NOMO-1 treated with DMSO at 0.1 percent for 48 hours (cell line): ENCODE results near the gene PCGF2.

Experiments used
- DNase-seq: peaks from one replicate; lab custom pipeline; 2025; ENCODE audit not compliant: unreplicated experiment; lab: John Stamatoyannopoulos, UW

PCGF2 gene

DNA sequence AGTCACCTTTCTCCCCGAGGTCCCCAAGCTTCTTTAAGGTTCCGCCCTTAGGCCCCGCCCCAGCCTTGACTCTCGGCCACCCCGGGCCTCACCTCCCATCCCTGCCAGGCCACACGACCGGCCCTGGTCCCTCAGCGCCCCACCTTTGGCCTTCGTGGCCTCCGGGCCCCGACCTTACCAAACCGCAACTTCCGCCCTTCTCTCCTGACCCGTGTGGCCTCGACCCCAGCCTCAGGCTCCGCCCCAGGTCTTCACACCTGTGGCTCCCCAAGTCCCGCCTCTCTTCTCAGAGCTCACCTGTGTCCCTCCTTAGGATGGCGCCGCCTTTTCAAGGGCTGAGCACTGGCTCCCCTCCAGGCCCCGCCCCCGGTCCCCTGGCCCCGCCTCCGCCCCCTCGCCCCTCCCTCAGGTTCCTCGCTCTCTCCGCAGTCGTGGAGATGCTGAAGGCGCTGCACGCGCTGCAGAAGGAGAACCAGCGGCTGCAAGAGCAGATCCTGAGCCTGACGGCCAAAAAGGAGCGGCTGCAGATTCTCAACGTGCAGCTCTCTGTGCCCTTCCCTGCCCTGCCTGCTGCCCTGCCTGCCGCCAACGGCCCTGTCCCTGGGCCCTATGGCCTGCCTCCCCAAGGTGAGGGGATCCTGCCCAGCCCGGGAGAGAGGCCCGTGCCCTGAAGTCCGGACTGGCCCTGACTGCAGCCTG is 28.0 kb downstream of the PCGF2 start:
- no peak for DNase-seq

DNA sequence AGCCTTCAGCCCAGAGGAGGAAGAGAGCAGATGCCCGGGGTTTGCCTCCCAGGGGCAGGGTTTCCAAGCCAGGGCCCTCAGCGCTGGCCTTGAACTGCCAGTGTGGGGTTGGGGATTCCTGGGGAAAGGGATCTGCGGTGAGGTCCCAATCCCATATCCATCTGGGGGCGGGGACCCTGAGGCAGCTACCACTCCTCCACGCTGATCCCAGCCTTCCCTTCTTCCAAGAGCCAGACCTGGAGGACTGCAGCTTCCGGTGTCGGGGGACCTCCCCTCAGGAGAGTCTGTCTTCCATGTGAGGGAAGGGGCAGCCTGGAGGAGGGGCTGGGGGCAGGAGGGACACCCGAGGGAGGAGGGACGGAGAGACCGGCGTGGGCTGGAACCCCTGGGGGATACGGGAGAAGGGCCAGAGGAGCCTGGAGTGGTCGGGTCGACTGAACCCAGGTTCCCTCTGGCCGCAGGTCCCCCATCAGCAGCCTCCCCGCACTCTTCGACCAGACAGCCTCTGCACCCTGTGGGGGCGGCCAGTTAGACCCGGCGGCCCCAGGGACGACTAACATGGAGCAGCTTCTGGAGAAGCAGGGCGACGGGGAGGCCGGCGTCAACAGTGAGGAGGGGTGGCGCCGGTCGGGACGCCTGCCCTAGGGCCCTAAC is 28.7 kb downstream of the PCGF2 start:
- no peak for DNase-seq

DNA sequence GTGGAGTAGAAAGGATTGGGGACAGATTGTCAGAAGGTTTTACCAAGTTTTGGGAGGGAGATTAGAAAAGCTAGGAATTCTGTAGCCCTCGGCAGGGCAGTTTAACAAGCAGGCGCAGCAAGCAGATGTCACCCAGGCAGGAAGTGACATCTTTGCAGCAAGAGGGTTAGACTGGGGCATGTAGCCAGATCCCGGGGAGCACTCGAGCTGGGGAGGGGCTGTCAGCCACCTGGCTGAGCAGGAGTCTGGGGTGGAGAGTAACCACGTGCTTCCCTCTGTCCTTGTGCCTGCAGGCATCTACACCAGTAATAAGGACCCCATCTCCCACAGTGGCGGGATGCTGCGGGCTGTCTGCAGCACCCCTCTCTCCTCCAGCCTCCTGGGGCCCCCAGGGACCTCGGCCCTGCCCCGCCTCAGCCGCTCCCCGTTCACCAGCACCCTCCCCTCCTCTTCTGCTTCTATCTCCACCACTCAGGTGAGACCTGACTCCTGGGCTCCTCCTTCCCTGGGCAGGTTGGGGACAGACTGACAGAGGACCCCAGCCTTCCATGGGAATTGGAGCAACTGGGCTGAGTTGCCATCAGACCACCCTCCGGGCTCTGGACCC is 30.9 kb downstream of the PCGF2 start:
- DNase-seq = no peak

DNA sequence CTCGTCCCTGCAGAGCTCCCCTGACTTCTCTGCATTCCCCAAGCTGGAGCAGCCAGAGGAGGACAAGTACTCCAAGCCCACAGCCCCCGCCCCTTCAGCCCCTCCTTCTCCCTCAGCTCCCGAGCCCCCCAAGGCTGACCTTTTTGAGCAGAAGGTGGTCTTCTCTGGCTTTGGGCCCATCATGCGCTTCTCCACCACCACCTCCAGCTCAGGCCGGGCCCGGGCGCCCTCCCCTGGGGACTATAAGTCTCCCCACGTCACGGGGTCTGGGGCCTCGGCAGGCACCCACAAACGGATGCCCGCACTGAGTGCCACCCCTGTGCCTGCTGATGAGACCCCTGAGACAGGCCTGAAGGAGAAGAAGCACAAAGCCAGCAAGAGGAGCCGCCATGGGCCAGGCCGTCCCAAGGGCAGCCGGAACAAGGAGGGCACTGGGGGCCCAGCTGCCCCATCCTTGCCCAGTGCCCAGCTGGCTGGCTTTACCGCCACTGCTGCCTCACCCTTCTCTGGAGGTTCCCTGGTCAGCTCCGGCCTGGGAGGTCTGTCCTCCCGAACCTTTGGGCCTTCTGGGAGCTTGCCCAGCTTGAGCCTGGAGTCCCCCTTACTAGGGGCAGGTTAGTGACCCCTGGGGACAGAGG is 31.6 kb downstream of the PCGF2 start:
- DNase-seq = no peak

DNA sequence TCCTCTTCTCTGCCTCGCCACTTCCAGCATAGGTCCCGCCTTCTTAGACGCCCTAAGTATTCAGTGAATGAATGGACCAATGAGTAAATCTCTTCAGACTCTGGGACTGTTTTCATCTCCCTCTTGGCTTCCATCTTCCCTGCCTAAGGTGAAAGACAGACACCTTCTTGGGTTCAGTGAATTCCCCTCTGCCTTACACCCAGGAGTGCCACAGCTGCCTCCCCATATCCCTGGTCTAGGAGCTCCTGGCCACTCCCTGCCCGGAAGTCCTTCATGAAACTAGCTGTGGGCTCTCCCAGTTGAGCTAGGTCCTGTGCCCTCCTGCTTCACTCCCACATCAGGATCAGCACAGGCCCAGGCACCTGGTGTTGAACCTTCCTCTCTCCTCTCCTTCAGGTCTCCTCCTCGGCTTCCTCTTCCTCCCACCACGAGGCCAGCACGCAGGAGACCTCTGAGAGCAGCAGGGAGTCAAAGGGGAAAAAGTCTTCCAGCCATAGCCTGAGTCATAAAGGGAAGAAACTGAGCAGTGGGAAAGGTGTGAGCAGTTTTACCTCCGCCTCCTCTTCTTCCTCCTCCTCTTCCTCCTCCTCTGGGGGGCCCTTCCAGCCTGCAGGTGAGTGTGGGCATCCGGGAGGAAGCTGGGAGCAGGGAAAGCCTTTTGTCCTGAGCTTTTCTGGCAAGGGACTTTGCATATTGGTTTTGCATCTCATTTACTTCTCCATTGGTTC is 32.8 kb downstream of the PCGF2 start:
- no peak for DNase-seq

DNA sequence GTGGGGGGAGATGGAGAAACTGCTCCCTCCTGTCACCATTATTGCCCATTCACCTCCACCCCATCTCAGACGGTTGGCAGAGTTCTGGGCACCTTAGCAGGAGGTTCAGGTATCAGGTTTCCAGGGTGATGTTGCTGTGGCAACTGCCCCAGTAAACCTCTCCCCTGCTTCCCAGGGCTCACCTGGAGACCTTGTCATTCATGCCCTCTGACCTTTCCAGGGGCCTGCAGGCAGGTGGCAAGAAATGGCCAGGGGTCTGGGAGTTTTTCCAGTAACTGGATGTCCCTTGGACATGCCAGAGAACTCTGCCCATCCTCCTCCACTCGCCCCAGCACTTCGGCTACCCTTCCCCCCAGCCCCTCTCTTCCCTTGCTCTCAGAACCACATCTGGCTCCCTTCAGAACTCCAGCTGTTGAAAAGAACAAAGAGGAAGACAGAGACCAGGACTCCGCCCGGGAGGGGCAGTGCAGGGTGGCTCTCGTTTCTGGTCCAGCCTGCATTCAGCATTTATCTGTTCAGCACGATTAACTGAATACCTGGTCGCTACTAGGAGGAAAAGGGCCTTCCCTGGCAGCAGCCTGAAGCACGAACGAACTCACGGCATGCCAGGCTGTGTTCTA is 34.6 kb downstream of the PCGF2 start:
- DNase-seq = no peak

DNA sequence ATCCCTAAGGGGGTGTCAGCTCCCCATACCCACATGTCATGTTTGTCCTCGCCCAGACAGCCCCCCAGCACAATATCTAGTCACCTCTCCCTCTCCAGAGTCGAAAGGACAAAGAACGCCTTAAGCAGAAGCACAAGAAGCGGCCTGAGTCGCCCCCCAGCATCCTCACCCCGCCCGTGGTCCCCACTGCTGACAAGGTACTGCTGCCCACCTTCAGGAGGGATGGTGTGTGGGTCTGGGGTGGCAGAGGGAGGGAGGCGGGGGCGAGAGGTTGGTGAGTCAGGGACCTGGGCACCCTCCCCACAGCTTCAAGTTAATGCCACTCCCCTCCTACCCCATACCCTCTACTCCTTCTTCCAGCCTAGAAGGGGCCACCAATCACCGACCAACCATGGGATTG is 35.5 kb downstream of the PCGF2 start:
- no peak for DNase-seq

DNA sequence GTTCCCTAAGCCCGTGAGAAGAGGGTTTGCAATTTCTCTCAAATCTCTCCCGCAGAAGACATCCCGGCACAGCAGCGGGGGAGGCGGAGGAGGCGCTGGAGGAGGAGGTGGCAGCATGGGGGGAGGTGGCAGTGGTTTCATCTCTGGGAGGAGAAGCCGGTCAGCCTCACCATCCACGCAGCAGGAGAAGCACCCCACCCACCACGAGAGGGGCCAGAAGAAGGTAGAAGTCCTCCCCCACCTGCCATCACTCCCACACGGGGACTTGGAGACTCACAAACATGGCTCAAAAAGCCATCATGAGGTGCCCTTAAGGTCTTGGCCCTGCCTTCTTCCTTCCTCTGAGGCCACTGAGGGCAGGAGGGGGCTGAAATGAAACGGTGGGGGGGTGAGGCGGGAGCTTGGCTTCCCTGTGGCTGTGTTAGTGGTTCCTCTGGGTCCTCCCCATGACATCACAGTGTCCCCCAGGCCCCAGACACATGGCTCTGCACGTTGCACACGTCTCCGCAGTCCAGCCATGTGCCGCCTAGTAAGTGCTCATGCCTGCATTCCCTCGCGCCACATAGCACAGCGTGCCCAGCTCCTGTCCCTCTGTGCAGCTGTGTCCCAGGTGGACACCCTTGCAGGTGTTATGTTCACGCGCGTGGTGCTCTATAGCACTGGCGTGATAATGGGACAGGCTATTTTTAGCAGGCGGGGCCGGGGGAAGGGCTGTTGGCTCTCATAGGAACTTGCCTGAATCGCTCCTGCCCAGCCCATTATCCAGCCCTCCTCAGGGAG is 36.2 kb downstream of the PCGF2 start:
- no peak for DNase-seq

DNA sequence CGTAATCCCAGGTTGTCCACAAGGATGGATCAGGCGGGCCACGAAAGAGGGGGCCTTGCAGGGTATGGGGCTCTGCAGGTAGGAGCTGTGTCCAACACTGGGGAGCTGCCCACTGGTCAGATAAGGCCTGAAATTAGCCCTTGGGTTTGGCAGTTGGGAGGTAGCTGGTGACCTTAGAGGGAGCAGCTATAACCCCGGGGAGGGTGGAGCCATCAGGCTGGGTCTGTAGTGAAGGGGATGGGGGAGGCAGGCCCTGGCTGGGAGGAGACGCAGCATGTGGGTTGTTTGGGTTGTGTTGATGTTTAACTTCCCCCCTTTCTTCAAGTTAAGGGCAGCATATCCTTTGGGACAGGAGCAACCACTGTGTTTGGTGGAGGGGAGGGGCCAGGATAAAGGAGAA is 37.2 kb downstream of the PCGF2 start:
- no peak for DNase-seq

DNA sequence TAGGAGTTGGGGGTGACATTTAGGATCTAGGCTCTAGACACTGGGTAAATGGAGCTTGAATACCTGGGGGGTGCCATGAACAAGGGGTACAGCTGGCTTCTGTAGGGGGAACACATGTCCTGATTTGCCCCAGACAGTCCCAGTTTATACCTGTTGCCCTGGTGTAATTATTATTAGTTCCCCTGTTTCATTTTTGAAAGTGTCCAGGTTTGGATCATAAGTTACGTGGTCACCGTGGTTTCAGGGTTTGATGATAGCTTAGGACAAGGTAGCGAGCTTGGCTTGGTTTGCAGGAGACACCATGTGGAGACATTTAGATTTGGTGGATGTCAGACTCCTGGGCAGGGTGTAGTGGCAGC is 37.6 kb downstream of the PCGF2 start:
- no peak for DNase-seq

DNA sequence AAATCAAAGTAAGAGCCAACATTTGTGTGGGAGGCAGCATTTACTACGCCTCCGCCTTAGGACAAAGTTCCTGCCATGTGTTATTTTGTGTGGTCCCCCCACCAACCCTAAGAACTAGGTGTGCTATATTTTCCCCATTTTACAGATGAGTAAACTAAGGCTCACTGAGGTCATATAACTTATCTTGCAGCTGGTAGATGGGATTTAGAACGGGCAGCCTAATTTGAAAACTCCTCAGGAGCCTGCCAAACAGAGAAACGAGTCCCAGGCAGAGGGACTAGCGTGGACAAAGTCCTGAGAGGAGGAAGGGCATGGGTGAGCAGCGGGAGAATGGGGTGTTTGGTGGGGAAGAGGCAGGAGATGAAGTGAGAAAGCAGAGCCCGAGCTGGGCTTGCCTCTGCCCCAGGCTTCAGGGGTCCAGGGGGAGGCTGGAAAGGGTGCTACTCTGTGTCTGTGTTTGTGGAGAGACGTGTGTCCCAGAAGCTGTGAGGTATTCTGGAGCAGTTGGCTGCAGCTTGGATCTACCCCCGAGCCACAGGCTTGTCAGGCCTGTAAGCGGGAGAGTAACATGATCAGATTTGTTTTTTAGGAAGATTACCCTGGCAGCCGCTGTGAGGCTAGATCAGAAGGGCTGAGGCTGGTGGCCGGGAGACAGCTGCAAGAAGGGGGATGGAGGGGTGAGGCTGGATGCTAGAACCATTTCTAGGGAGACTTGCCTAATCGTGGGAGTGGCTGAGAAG is 38.1 kb downstream of the PCGF2 start:
- no peak for DNase-seq

DNA sequence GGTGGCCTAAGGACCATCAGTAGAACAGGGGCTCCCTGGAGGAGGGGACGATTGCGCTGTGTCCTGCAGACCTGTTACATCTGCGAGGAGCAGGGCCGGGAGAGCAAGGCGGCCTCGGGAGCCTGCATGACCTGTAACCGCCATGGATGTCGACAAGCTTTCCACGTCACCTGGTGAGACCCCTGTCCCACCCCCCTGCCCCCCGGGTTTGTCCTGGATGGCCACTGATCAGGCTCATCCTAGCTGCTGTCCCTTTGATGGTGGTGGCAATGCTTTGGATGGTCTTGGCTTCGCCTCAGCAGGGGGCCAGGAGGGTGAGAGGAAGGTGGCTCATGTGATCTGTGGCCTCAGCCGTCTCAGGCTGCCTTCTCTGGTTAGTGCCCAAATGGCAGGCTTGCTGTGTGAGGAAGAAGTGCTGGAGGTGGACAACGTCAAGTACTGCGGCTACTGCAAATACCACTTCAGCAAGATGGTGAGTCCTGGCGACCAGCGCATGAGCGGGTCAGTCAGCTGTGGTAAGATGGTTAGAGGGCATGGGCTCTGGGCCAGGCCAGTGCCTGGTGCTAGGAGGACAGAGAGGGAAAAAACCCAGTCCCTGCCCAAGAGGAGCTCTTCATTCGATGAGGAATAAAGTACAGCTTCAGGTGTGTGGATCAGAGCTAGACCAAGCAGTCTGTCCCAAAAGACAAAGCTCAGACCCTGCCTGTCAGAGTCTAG is 38.9 kb downstream of the PCGF2 start:
- no peak for DNase-seq

DNA sequence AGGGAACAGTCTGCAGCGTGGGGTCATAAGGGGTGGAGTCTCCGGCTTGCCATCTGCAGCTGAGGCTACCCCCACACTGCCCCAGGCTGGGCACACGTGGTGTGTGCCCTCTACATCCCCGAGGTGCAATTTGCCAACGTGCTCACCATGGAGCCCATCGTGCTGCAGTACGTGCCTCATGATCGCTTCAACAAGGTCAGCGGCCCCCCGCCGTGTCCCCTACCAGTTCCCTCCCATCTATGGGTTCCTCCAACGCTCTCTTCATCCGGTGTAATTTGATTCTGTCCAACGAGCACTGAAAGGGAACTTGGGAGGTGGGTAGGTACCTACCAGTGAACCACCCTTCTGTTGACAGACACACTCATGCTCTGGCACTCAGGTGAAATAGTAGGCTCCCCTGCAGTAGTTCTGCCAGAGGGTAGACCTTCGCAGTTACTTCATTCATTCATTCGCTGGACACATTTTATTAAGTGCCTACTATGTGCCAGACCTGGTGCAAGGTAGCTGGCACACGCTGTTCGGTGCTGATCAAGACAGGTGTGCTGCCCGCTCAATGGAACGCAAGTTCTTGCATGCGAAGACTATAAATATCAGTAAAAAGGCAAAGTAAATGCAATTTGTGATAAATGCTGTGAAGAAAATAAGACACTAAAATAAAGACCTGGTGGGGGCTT is 40.3 kb downstream of the PCGF2 start:
- DNase-seq = no peak

DNA sequence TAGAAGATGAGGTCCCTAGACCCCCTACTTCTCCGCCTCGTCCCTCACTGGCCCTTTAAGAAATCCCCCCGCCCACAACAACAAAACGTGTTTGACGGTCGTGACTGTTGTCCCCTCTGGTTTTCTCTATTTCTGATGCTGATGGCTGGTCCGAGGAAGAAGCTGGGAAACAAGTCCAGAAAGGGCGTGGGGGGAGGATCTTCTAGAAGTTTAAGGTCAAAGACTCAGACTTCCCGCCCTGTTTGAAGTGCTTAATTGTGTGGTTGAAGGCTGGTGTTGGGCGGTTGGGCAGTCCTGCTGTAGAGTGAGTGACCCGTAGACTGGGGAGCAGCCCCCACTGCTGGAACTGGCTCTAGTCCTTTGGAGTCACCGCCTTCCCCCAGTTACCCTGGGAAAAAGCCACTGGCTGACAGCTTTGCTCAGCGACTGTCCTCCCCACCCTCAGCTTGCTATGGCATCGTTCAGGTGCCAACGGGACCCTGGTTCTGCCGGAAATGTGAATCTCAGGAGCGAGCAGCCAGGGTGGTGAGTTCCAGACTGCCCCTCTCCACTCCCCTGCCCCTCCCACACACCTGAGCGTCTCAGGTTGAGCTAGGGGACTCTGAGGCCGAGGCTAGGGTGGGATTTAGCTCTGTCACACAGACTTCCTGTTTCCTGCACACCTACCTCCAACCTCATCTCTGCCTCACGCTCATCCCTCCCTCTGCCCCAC is 41.5 kb downstream of the PCGF2 start:
- no peak for DNase-seq

DNA sequence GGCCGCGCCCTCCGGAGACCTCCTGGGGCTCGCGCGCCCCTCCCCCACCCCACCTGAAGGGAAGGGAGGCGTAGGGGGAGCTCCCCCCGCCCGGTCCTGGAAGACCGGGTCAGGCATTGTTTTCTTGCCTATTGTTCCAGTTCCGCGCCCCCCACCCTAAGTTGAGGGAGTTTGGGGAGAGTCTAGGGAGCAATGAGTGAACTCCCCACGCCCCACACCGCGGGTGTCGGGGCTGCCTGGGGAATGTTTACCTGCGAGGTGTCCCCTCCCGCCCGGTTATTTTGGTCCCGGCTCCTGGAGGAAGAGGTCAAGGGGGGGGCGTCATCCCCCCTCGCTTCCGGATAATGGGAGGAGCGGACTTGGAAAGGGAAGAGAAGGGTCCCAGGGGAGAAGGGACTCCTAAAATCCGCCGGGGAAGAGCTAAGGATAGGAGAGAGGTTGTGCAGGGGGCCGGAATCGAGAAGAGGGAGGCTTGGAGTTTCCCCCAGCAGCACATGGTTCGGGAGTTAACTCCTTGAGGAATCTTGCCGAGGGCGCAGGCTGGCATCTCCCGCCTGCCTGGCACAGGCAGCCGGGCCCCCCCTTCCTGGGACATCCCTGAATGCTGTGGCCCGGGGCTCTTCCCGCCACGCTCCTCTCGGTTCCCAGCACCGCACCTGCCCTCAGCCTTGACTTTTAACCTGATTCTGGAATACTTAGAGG is 42.2 kb downstream of the PCGF2 start:
- DNase-seq = no peak

DNA sequence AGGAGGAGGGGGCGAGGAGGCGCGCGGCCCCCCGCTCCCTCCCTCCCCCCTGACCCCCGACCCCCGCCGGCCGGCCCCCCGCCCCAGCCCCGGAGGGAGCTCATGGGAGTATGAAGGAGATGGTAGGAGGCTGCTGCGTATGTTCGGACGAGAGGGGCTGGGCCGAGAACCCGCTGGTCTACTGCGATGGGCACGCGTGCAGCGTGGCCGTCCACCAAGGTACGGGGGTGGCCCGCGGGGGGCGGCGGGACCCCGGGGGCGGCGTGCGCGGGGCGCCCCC is 42.7 kb downstream of the PCGF2 start:
- no peak for DNase-seq
